GM12801 (cell line): ENCODE measurements around the gene TECPR2.

Source experiments
- TF ChIP-seq, protein P1 (sequence below): IDR thresholded peaks from one replicate; pipeline ENCODE4 v1.5.1; 2011; ENCODE audit warnings: control low read depth; ENCODE audit not compliant: insufficient read length; ENCODE audit errors: extremely low read depth

The TECPR2 gene

DNA sequence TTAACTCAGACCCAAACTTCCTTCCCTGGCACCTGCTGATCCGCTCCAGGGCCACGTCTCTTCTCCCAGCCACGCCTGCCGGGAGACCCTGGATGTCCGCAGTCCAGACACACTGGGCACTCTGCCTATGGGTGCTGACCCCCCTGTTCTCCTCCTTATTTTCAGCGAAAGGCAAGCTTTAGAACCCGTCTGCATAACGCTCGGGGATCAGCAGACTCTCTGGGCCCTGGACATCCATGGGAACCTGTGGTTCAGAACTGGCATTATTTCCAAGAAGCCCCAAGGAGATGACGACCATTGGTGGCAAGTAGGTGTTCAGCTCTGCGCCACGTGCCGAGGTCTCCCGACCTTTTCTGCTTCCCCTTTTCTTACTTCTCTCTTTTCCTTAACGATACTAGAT is 82.9 kb downstream of the TECPR2 start:
- TF ChIP-seq, protein P1, sequence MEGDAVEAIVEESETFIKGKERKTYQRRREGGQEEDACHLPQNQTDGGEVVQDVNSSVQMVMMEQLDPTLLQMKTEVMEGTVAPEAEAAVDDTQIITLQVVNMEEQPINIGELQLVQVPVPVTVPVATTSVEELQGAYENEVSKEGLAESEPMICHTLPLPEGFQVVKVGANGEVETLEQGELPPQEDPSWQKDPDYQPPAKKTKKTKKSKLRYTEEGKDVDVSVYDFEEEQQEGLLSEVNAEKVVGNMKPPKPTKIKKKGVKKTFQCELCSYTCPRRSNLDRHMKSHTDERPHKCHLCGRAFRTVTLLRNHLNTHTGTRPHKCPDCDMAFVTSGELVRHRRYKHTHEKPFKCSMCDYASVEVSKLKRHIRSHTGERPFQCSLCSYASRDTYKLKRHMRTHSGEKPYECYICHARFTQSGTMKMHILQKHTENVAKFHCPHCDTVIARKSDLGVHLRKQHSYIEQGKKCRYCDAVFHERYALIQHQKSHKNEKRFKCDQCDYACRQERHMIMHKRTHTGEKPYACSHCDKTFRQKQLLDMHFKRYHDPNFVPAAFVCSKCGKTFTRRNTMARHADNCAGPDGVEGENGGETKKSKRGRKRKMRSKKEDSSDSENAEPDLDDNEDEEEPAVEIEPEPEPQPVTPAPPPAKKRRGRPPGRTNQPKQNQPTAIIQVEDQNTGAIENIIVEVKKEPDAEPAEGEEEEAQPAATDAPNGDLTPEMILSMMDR = no peak

DNA sequence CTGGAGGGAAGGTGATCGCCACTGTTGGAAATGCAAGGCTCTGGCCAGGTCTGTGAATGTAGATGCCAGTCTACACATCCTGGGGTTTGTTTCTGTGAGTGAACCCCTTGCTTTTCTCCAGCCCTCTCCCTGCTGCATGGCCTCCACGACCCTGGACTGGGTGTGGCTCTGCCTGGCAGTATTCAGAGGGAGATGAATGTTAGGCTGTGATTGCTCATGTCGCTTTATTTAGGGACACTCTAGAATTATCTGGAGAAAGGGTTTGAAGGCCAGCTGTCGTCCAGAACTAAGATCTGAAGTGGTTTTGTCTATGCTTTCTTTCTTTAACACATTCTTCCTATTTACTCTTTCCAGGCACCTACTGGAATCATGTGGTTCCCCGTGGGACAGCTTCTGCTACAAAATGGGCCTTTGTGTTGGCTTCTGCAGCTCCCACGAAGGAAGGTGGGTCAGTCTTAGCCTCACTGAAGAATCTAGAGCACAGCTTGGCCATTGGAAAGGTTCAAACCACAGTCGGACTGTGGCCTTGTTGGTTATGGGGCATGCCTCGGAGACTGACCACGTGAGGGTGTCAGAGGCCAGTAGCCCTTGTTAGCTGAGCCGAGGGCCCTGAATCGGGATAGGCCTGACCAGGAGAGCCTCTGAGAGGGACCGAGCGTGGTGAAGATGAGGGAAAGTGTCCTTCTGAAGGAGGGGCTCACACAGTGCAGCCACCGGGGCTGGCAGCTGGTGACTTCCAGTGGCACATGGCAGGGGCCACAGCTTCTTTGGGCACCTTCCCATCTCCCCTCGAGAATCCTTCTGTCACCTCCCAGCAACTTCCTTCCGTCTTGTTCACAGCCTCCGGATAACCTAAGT is 87.7 kb downstream of the TECPR2 start:
- TF ChIP-seq, protein P1 = no peak

DNA sequence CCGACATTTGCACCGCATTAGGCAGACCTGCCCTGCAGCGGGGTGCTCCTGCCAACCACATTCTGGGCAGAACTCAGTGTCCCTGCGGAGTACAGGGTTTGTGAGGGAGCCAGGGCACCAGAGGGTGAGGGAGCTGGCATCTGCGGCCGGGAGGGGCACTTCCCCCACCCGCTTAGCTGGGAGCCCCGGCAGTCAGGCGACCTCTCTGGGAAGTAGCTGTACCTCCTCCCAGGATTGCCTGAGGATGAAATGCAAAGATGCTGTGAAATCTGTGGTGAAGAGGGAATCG is 88.3 kb downstream of the TECPR2 start:
- TF ChIP-seq, protein P1 = no peak

DNA sequence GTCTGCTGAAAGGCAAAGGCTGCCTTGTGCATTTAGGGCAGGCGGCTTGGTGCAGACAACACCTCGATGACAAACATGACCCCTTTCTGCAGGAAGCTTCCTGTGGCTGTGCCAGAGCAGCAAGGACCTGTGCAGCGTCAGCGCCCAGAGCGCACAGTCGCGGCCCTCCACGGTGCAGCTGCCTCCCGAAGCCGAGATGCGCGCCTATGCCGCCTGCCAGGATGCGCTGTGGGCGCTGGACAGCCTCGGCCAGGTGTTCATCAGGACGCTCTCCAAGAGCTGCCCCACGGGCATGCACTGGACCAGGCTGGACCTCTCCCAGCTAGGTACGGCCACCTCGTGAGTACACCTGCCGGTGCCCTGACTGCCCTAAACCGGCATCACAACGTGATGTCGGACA is 89.6 kb downstream of the TECPR2 start:
- TF ChIP-seq, protein P1 = no peak

DNA sequence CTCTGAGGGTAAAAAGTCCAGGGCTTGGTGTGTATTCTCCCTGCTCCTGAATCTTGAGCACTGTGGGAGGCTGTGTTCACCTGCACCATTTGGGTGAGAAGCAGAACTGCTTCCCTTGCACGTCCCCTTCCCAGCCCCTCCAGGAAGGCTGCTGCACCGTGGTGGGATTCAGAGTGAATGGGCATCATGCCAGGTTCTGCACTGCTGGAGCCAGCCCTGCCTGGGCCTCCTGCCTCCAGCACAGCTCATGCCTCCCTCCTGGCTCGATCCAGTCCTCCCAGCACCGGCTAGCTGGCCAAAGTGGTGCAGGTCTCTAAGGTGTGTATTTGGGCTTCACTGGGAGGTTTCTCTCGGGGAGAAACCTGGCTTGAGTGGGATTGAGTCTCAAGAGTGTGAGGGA is 92.0 kb downstream of the TECPR2 start:
- TF ChIP-seq, protein P1 = no peak

DNA sequence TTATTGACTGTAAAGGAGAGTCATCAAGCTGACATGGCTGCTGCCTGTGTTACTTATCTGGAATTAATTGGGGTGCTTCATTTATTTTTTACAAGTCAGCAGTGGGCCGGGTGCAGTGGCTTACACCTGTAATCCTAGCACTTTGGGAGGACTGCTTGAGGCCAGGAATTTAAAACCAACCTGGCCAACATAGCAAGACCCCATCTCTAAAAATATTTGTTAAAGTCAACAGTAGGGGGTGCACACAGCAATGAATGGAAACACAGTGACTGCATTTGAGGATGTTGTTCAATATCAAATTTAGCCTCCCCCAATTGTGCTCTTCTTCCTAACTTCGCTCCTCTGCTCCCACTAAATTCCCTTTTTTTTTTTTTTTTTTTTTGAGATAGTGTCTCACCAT is 94.8 kb downstream of the TECPR2 start:
- TF ChIP-seq, protein P1 = no peak

DNA sequence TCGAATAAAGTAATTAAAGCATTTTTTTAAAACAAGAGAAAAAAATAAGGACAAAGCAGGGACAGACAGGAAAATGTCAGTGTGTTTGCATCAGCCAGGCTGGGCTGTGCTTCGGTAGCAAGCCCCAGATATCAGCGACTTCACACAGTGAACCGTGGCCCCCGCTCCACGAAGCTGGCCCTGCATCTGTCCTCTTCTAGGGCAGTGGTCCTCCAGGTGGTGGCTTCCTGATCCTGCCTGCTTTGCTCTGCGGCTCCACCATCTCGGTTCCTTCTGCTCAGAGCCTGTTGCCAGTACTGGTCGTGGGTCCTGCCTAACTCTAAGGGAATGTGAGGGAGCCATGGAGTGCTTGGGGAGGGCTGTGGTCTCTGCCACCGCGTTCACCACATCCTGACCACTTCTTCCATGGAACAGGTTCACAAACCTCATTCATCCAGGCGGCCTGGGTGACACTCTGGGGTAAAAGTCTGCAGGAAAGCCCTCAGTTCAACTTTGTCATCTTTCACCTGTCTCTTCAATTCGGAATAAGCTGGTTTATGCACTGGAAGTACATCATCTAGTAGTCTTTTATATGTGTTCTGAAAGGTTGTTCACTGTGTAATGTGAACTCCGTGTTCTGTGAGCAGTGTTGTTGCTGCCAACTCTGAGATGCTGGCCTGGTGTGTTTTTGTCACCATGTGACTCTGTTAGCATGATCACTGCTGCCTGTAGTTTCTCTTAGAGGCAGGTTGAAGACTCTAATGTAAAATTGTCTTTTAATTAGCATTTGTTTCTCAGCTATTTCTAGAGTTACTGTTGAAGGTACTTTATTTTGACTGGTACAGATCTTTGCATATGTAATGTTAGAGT is 99.0 kb downstream of the TECPR2 start:
- TF ChIP-seq, protein P1 = no peak
